GM23248 (cell line): ENCODE data around the gene STYK1. TPM values are rescaled to one million over a fixed set of nuclear protein-coding genes. Genes with fewer than 3 reads are reported as not detected.
"Not testable (repeated sequence)": the region's sequence is repeated elsewhere in the genome, so short reads cannot be mapped to it uniquely, and the experiment has no call there.

Experiments used
- DNase-seq: peaks from one replicate; pipeline ENCODE4 v3.0.0-alpha.2; 2015
- H2AFZ ChIP-seq: fragments of 200-600 bp; sonication (generic); 2 replicates; pipeline ENCODE4 v1.6.1; 2016; ENCODE audit warnings: antibody characterized with exemption
- H3F3A ChIP-seq: fragments of 200-600 bp; sonication (generic); 2 replicates; pipeline ENCODE4 v1.6.1; 2016; ENCODE audit warnings: mild to moderate bottlenecking, antibody characterized with exemption, mixed run types; ENCODE audit not compliant: insufficient read depth
- H3K27ac ChIP-seq: fragments of 200-600 bp; sonication (generic); 2 replicates; pipeline ENCODE4 v1.5.1; 2016; ENCODE audit warnings: mild to moderate bottlenecking
- H3K27me3 ChIP-seq: fragments of 200-600 bp; sonication (generic); replicated peaks from 2 replicates; pipeline ENCODE4 v1.6.1; 2016; ENCODE audit warnings: mild to moderate bottlenecking; ENCODE audit not compliant: insufficient read depth
- H3K36me3 ChIP-seq: fragments of 200-600 bp; sonication (generic); 2 replicates; pipeline ENCODE4 v1.6.1; 2016; ENCODE audit warnings: low read depth, mild to moderate bottlenecking
- H3K4me1 ChIP-seq: fragments of 200-600 bp; sonication (generic); 2 replicates; pipeline ENCODE4 v1.6.1; 2016; ENCODE audit warnings: mild to moderate bottlenecking; ENCODE audit not compliant: insufficient read depth
- H3K4me2 ChIP-seq: fragments of 200-600 bp; sonication (generic); one replicate; pipeline ENCODE4 v1.6.1; 2016; ENCODE audit warnings: mild to moderate bottlenecking; ENCODE audit not compliant: unreplicated experiment
- H3K4me3 ChIP-seq: fragments of 200-600 bp; sonication (generic); 2 replicates; pipeline ENCODE4 v1.5.1; 2016; ENCODE audit warnings: mild to moderate bottlenecking
- H3K79me2 ChIP-seq: fragments of 200-600 bp; sonication (generic); 2 replicates; pipeline ENCODE4 v1.6.1; 2016; ENCODE audit warnings: mild to moderate bottlenecking; ENCODE audit not compliant: insufficient read depth
- H3K9ac ChIP-seq: fragments of 200-600 bp; sonication (generic); 2 replicates; pipeline ENCODE4 v1.6.1; 2016; ENCODE audit warnings: mild to moderate bottlenecking
- H3K9me2 ChIP-seq: fragments of 200-600 bp; sonication (generic); 2 replicates; pipeline ENCODE4 v1.6.1; 2016; ENCODE audit warnings: mixed run types, mild to moderate bottlenecking, moderate library complexity; ENCODE audit not compliant: insufficient read depth
- H3K9me3 ChIP-seq: fragments of 200-600 bp; sonication (generic); one replicate; pipeline ENCODE4 v1.6.1; 2017; ENCODE audit warnings: low read depth
- H4K20me1 ChIP-seq: fragments of 200-600 bp; sonication (generic); 2 replicates; pipeline ENCODE4 v1.6.0; 2016; ENCODE audit not compliant: insufficient read depth
- EZH2 ChIP-seq: fragments of 200-600 bp; sonication (generic); IDR thresholded peaks from 2 replicates; pipeline ENCODE4 v1.6.1; 2018; ENCODE audit warnings: antibody characterized with exemption, mild to moderate bottlenecking; ENCODE audit not compliant: insufficient read depth, poor library complexity, severe bottlenecking
- EZH2phosphoT487 ChIP-seq: fragments of 200-600 bp; sonication (generic); IDR thresholded peaks from 2 replicates; pipeline ENCODE4 v1.6.1; 2018; ENCODE audit warnings: antibody characterized with exemption, moderate library complexity, mild to moderate bottlenecking, low read depth; ENCODE audit not compliant: insufficient read depth
- WGBS, 2 experiments: methylation state at CpG; one replicate each; pipeline ENCODE4 v1.1.6; 2015 to 2017; ENCODE audit warnings: low lambda C conversion rate in 2 of 2, low coverage in 1 of 2; ENCODE audit errors: missing lambda C conversion rate in 2 of 2; 5-methylcytosine and 5-hydroxymethylcytosine counted together
- in situ Hi-C: fragments of 300-500 bp; cut with MboI; formaldehyde crosslinking; loops from 2 replicates; pipeline ENCODE4 v1.15.0; 2020
- polyA plus RNA-seq: library from polyadenylated mRNA; unstranded; fragments of >200 nt; fragmentation: Nextera tagmentation; extraction: Ambion mirVana; gene quantifications from 2 replicates; pipeline ENCODE4 v1.2.1, GENCODE V29; 2016
- total RNA-seq: library from RNA; depleted of rRNA; stranded (reverse); fragments of >200 nt; shearing (Covaris generic); gene quantifications from 2 replicates; pipeline ENCODE4 v1.2.3, GENCODE V29; 2014

Gene STYK1
- total and polyA plus RNA-seq, 2 experiments from 2014 or later: 0.93 to 1.1 TPM

- Histone ChIP-seq H3K4me2 (no peak overlapping the region), H3K36me3 (no peaks in the 10 kb centered on the region), H3K9me3 (no peaks in the 10 kb centered on the region), H2AFZ (no peak overlapping the region), H3K27ac (no peak overlapping the region), H3K4me3 (no peak overlapping the region), H3F3A (no peaks in the 10 kb centered on the region), H3K9ac (no peak overlapping the region), H3K27me3 (no peaks in the 10 kb centered on the region), H3K4me1 (no peaks in the 10 kb centered on the region), H3K9me2 (no peaks in the 10 kb centered on the region), H3K79me2 (no peaks in the 10 kb centered on the region), H4K20me1 (no peaks in the 10 kb centered on the region)
- DNase-seq: no peak
- TF ChIP-seq EZH2 (no peak), EZH2phosphoT487 (no peak)
- in situ Hi-C loops: no loop called here
Observed at GRCh38 chr12:10654003-10654402, 19.8 kb downstream of the STYK1 start.

GRCh38 chr12:10652192-10652591 lies 21.7 kb downstream of the STYK1 start:
- Histone ChIP-seq H3K27me3 (no peaks in the 10 kb centered on the region), H3K9ac (no peak overlapping the region), H3K9me2 (no peaks in the 10 kb centered on the region), H3K4me3 (no peak overlapping the region), H3F3A (no peaks in the 10 kb centered on the region), H3K4me2 (no peak overlapping the region), H3K9me3 (no peaks in the 10 kb centered on the region), H3K79me2 (no peaks in the 10 kb centered on the region), H2AFZ (no peak overlapping the region), H3K4me1 (no peaks in the 10 kb centered on the region), H3K27ac (no peak overlapping the region), H3K36me3 (no peaks in the 10 kb centered on the region), H4K20me1 (no peaks in the 10 kb centered on the region)
- in situ Hi-C loops: no loop called here
- TF ChIP-seq EZH2 (no peak), EZH2phosphoT487 (no peak)
- WGBS, 2 experiments: 73 to 74% methylated on average over 3 of the region's 3 CpGs
- DNase-seq: no peak

- H3K36me3 ChIP-seq, H3K27me3 ChIP-seq, H3K4me3 ChIP-seq, in situ Hi-C loops, H3K27ac ChIP-seq, H3F3A ChIP-seq, H3K4me1 ChIP-seq, DNase-seq, H3K79me2 ChIP-seq, H3K9ac ChIP-seq, H3K9me2 ChIP-seq, H3K9me3 ChIP-seq, H2AFZ ChIP-seq, H4K20me1 ChIP-seq, H3K4me2 ChIP-seq: not testable (repeated sequence)
Observed at GRCh38 chr12:10646576-10646975, 27.3 kb downstream of the STYK1 start.

- Histone ChIP-seq H3K27me3 (no peaks in the 10 kb centered on the region), H3K4me2 (no peak overlapping the region), H3K27ac (no peak overlapping the region), H2AFZ (no peak overlapping the region), H3K79me2 (no peaks in the 10 kb centered on the region), H3K36me3 (no peaks in the 10 kb centered on the region), H3K4me1 (peaks cover 11% of the 10 kb centered on the region), H3K9me2 (no peaks in the 10 kb centered on the region), H4K20me1 (no peaks in the 10 kb centered on the region), H3F3A (no peaks in the 10 kb centered on the region), H3K9ac (no peak overlapping the region), H3K4me3 (no peak overlapping the region), H3K9me3 (no peaks in the 10 kb centered on the region)
- in situ Hi-C loops: no loop called here
- DNase-seq: no peak
- WGBS, 2 experiments: 67 to 68% methylated on average over 4 of the region's 4 CpGs
- TF ChIP-seq EZH2phosphoT487 (no peak), EZH2 (no peak)
Observed at GRCh38 chr12:10645910-10646309, 27.9 kb downstream of the STYK1 start.

GRCh38 chr12:10641735-10642500 lies 31.9 kb downstream of the STYK1 start:
- Histone ChIP-seq H3K27me3 (no peaks in the 10 kb centered on the region), H3K79me2 (no peaks in the 10 kb centered on the region), H3K9ac (no peak overlapping the region), H3K27ac (peak overlapping the region; percentile 23), H3K9me2 (no peaks in the 10 kb centered on the region), H3K36me3 (no peaks in the 10 kb centered on the region), H3K4me3 (no peak overlapping the region), H3K4me2 (peak overlapping the region; percentile 20), H3F3A (no peaks in the 10 kb centered on the region), H4K20me1 (no peaks in the 10 kb centered on the region), H3K9me3 (no peaks in the 10 kb centered on the region), H3K4me1 (peaks cover 11% of the 10 kb centered on the region), H2AFZ (peak overlapping the region; percentile 78)
- no peak for TF ChIP-seq EZH2phosphoT487
- TF ChIP-seq EZH2: no peak
- in situ Hi-C loops: no loop called here
- 51% methylated on average over 6 of the region's 6 CpGs for WGBS, 2 experiments
- DNase-seq: peak; percentile 76
